H4 (cell line): ENCODE data around the gene SLC34A3. TPM values are rescaled to one million over a fixed set of nuclear protein-coding genes. Genes with fewer than 3 reads are reported as not detected.
A peak's percentile ranks its signal among the peaks of the same experiment; 100 is the strongest.

ENCODE experiments used
- DNase-seq: peaks from one replicate; pipeline ENCODE4 v3.0.0-alpha.2; 2015; ENCODE audit warnings: low spot score
- total RNA-seq: library from RNA; depleted of rRNA; stranded (reverse); fragments of >200 nt; shearing (Covaris generic); gene quantifications from 2 replicates; pipeline ENCODE4 v1.2.3, GENCODE V29; 2014

The SLC34A3 gene
- total RNA-seq, 1 experiment from 2014 or later: not detected

- DNase-seq: no peak
These were observed 13.2 kb upstream of the SLC34A3 start for GRCh38 chr9:137217276-137218211.

- DNase-seq: no peak
These were observed 12.4 kb upstream of the SLC34A3 start for GRCh38 chr9:137218212-137218753.

- no peak for DNase-seq
These were observed 11.9 kb upstream of the SLC34A3 start for GRCh38 chr9:137218754-137219271.

- DNase-seq: no peak
These were observed 10.9 kb upstream of the SLC34A3 start for GRCh38 chr9:137219757-137220316.

GRCh38 chr9:137220317-137221094, 10.2 kb upstream of the SLC34A3 start:
- DNase-seq: no peak

- DNase-seq: no peak
These were observed 9.6 kb upstream of the SLC34A3 start for GRCh38 chr9:137221095-137221505.

- DNase-seq: no peak
These were observed 9.1 kb upstream of the SLC34A3 start for GRCh38 chr9:137221506-137222111.

GRCh38 chr9:137222190-137223077, 8.3 kb upstream of the SLC34A3 start, which contains the start of gene RNF208:
Gene RNF208 (minus strand): TSS chr9:137222240. CDS start chr9:137221212, 1,028 bp downstream.
- no peak for DNase-seq

- peak; percentile 95 for DNase-seq
These were observed 7.4 kb upstream of the SLC34A3 start for GRCh38 chr9:137223078-137223970.

GRCh38 chr9:137224830-137225694, 5.6 kb upstream of the SLC34A3 start, which contains the start of gene CYSRT1:
Gene CYSRT1 (plus strand): TSS chr9:137225174. CDS start chr9:137225622, 448 bp downstream.
- no peak for DNase-seq

GRCh38 chr9:137225699-137226331, 4.9 kb upstream of the SLC34A3 start:
- no peak for DNase-seq

- DNase-seq: no peak
These were observed 4.2 kb upstream of the SLC34A3 start for GRCh38 chr9:137226338-137227053.

- DNase-seq: peak; percentile 70
These were observed 3.4 kb upstream of the SLC34A3 start, which contains the start of gene RNF224 for GRCh38 chr9:137227054-137227852. Gene RNF224 (plus strand): TSS chr9:137227502. CDS start chr9:137228336, 834 bp downstream.

- no peak for DNase-seq
These were observed 2.7 kb upstream of the SLC34A3 start for GRCh38 chr9:137227853-137228505.

GRCh38 chr9:137228506-137228967, 2.2 kb upstream of the SLC34A3 start:
- DNase-seq: no peak
